SK-N-SH treated with all-trans-retinoic acid at 6 μM for 48 hours (cell line): ENCODE results near the gene MCM8.

Experiments used
- ATAC-seq: fragments of 200-7000 bp; cut with Tn5 transposase; 3 replicates; pipeline ENCODE4 v1.9.1; 2020; ENCODE audit warnings: mild to moderate bottlenecking, moderate library complexity
- ARNTL ChIP-seq: fragments of 450-650 bp; formaldehyde crosslinking; IDR thresholded peaks from 2 replicates; pipeline ENCODE4 v1.5.0; 2020; ENCODE audit warnings: low read depth, mild to moderate bottlenecking, moderate library complexity, borderline replicate concordance
- BACH2 ChIP-seq: fragments of 250-450 bp; sonication (Bioruptor Pico); IDR thresholded peaks from 2 replicates; pipeline ENCODE4 v1.9.0; 2021; ENCODE audit warnings: mild to moderate bottlenecking, borderline replicate concordance
- CSDC2 ChIP-seq: fragments of 250-450 bp; sonication (Bioruptor Pico); IDR thresholded peaks from 2 replicates; pipeline ENCODE4 v1.5.0; 2020; ENCODE audit warnings: mild to moderate bottlenecking, moderate library complexity
- CSRNP3 ChIP-seq: fragments of 250-450 bp; sonication (Bioruptor Pico); IDR thresholded peaks from 2 replicates; pipeline ENCODE4 v1.5.1; 2021; ENCODE audit warnings: mild to moderate bottlenecking, moderate library complexity
- ESRRG ChIP-seq: fragments of 250-450 bp; sonication (Bioruptor Pico); IDR thresholded peaks from 2 replicates; pipeline ENCODE4 v1.6.1; 2021; ENCODE audit warnings: mild to moderate bottlenecking
- GLIS3 ChIP-seq: fragments of 250-450 bp; sonication (Bioruptor Pico); IDR thresholded peaks from 2 replicates; pipeline ENCODE4 v1.5.0; 2020; ENCODE audit warnings: mild to moderate bottlenecking, moderate library complexity
- ISL1 ChIP-seq: fragments of 250-450 bp; sonication (Bioruptor Pico); IDR thresholded peaks from 2 replicates; pipeline ENCODE4 v2.1.2; 2022; ENCODE audit warnings: mild to moderate bottlenecking, moderate library complexity
- OSR1 ChIP-seq: fragments of 250-450 bp; sonication (Bioruptor Pico); IDR thresholded peaks from 2 replicates; pipeline ENCODE4 v1.8.0; 2022; ENCODE audit warnings: moderate library complexity, mild to moderate bottlenecking, inconsistent platforms
- PATZ1 ChIP-seq: fragments of 250-450 bp; sonication (Bioruptor Pico); IDR thresholded peaks from 2 replicates; pipeline ENCODE4 v1.8.0; 2020; ENCODE audit warnings: mild to moderate bottlenecking, moderate library complexity, borderline replicate concordance
- PPARA ChIP-seq: fragments of 250-450 bp; sonication (Bioruptor Pico); IDR thresholded peaks from 2 replicates; pipeline ENCODE4 v1.5.0; 2020; ENCODE audit warnings: mild to moderate bottlenecking, borderline replicate concordance
- RARB ChIP-seq: fragments of 250-450 bp; sonication (Bioruptor Pico); IDR thresholded peaks from 2 replicates; pipeline ENCODE4 v1.8.0; 2021; ENCODE audit warnings: mild to moderate bottlenecking, moderate library complexity
- SNAI2 ChIP-seq: fragments of 250-450 bp; sonication (Bioruptor Pico); IDR thresholded peaks from 2 replicates; pipeline ENCODE4 v1.5.0; 2020; ENCODE audit warnings: mild to moderate bottlenecking, moderate library complexity
- TCF4 ChIP-seq: fragments of 250-450 bp; sonication (Bioruptor Pico); IDR thresholded peaks from 2 replicates; pipeline ENCODE4 v1.8.0; 2021; ENCODE audit warnings: mild to moderate bottlenecking, moderate library complexity, borderline replicate concordance
- TOX ChIP-seq: fragments of 250-450 bp; sonication (Bioruptor Pico); IDR thresholded peaks from 2 replicates; pipeline ENCODE4 v1.8.0; 2021; ENCODE audit warnings: mild to moderate bottlenecking, moderate library complexity, borderline replicate concordance
- TSHZ2 ChIP-seq: fragments of 250-450 bp; sonication (Bioruptor Pico); IDR thresholded peaks from 2 replicates; pipeline ENCODE4 v1.5.0; 2020; ENCODE audit warnings: mild to moderate bottlenecking, moderate library complexity
- ZC3H10 ChIP-seq: fragments of 250-450 bp; sonication (Bioruptor Pico); IDR thresholded peaks from 2 replicates; pipeline ENCODE4 v1.5.1; 2021; ENCODE audit warnings: mild to moderate bottlenecking, moderate library complexity
- ZFP3 ChIP-seq: fragments of 250-450 bp; sonication (Bioruptor Pico); IDR thresholded peaks from 2 replicates; pipeline ENCODE4 v1.5.0; 2020; ENCODE audit warnings: mild to moderate bottlenecking, moderate library complexity
- ZNF565 ChIP-seq: fragments of 450-650 bp; formaldehyde crosslinking; conservative IDR thresholded peaks from 2 replicates; pipeline ENCODE4 v1.5.0; 2020; ENCODE audit warnings: low read depth, mild to moderate bottlenecking, moderate library complexity
- ZNF70 ChIP-seq: fragments of 450-650 bp; formaldehyde crosslinking; IDR thresholded peaks from 2 replicates; pipeline ENCODE4 v1.5.0; 2020; ENCODE audit warnings: mild to moderate bottlenecking, moderate library complexity
- ZNF8 ChIP-seq: fragments of 450-650 bp; formaldehyde crosslinking; IDR thresholded peaks from 2 replicates; pipeline ENCODE4 v1.5.0; 2020; ENCODE audit warnings: mild to moderate bottlenecking, moderate library complexity
- TF ChIP-seq, protein P1 (sequence below): fragments of 250-450 bp; sonication (Bioruptor Pico); IDR thresholded peaks from 2 replicates; pipeline ENCODE4 v1.5.1; 2020; ENCODE audit warnings: low read depth, mild to moderate bottlenecking, moderate library complexity
- TF ChIP-seq, protein P2 (sequence below): fragments of 250-450 bp; sonication (Bioruptor Pico); IDR thresholded peaks from 2 replicates; pipeline ENCODE4 v1.8.0; 2021; ENCODE audit warnings: low read depth, mild to moderate bottlenecking, moderate library complexity, borderline replicate concordance

Gene MCM8

DNA sequence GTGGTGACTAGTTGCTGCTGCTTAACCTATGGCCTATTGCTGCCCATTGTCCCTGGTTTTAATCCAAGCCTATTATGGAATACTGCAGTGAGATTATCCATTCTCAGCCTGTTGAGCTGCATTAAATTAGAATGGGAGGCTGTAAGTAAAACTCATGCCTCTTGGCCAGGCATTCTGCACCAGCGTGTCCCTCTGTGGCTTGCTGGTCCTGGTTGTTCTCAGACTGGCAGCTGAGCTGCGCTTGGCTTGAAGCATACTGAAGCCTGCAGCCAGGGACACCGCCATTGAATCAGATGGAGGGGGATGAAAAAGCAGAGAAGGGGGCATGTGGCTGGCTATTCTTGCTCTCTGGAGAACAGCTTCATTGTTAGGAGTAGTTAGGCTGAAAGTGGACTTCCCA is 87.8 kb downstream of the MCM8 start:
- no peak for ATAC-seq
- TF ChIP-seq ZC3H10 (CRISPR knock-in tag): no peak
- no peak for TF ChIP-seq SNAI2 (CRISPR knock-in tag)
- no peak for TF ChIP-seq ISL1 (CRISPR knock-in tag)
- TF ChIP-seq TCF4 (CRISPR knock-in tag): no peak
- TF ChIP-seq CSRNP3: no peak
- TF ChIP-seq TOX: no peak
- no peak for TF ChIP-seq ZNF565 (CRISPR knock-in tag)
- TF ChIP-seq PATZ1 (CRISPR knock-in tag): no peak
- no peak for TF ChIP-seq ZNF70 (CRISPR knock-in tag)
- no peak for TF ChIP-seq ARNTL (CRISPR knock-in tag)
- no peak for TF ChIP-seq ZNF8 (CRISPR knock-in tag)
- TF ChIP-seq RARB (CRISPR knock-in tag): no peak
- TF ChIP-seq TSHZ2 (CRISPR knock-in tag): no peak
- no peak for TF ChIP-seq OSR1 (CRISPR knock-in tag)
- TF ChIP-seq, protein P1, sequence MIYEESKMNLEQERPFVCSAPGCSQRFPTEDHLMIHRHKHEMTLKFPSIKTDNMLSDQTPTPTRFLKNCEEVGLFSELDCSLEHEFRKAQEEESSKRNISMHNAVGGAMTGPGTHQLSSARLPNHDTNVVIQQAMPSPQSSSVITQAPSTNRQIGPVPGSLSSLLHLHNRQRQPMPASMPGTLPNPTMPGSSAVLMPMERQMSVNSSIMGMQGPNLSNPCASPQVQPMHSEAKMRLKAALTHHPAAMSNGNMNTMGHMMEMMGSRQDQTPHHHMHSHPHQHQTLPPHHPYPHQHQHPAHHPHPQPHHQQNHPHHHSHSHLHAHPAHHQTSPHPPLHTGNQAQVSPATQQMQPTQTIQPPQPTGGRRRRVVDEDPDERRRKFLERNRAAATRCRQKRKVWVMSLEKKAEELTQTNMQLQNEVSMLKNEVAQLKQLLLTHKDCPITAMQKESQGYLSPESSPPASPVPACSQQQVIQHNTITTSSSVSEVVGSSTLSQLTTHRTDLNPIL (CRISPR knock-in tag): no peak
- TF ChIP-seq CSDC2 (CRISPR knock-in tag): no peak

DNA sequence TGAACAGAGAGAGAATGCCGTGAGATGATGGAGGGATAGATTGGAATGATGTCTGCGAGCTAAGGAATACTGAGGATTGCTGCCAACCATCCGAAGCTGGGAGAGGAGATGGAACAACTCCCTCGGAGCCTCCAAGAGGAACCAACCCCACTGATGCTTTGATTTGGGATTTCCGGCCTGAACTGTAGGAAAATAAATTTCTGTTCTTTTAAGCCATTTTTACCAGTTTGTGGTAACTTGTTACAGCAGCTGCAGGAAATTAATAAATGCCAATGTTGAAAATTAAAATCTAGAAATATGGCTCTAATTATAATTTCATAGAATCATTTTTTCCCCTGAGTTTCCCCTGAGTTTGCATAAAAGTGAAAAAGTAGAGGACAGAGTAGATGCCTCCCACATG is 89.3 kb downstream of the MCM8 start:
- no peak for ATAC-seq
- TF ChIP-seq PATZ1 (CRISPR knock-in tag) (no peak), ZNF8 (CRISPR knock-in tag) (no peak), OSR1 (CRISPR knock-in tag) (no peak), PPARA (no peak), RARB (CRISPR knock-in tag) (no peak), ZNF565 (CRISPR knock-in tag) (no peak), ZFP3 (CRISPR knock-in tag) (no peak), SNAI2 (CRISPR knock-in tag) (no peak), TSHZ2 (CRISPR knock-in tag) (no peak), CSDC2 (CRISPR knock-in tag) (no peak), GLIS3 (no peak), ZC3H10 (CRISPR knock-in tag) (no peak), BACH2 (CRISPR knock-in tag) (no peak), ISL1 (CRISPR knock-in tag) (no peak), CSRNP3 (no peak), ZNF70 (CRISPR knock-in tag) (no peak), ESRRG (no peak)
- TF ChIP-seq, protein P1 (CRISPR knock-in tag): no peak
- TF ChIP-seq, protein P2, sequence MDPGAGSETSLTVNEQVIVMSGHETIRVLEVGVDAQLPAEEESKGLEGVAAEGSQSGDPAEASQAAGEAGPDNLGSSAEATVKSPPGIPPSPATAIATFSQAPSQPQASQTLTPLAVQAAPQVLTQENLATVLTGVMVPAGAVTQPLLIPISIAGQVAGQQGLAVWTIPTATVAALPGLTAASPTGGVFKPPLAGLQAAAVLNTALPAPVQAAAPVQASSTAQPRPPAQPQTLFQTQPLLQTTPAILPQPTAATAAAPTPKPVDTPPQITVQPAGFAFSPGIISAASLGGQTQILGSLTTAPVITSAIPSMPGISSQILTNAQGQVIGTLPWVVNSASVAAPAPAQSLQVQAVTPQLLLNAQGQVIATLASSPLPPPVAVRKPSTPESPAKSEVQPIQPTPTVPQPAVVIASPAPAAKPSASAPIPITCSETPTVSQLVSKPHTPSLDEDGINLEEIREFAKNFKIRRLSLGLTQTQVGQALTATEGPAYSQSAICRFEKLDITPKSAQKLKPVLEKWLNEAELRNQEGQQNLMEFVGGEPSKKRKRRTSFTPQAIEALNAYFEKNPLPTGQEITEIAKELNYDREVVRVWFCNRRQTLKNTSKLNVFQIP (CRISPR knock-in tag): no peak
